CD8-positive, alpha-beta memory T cell (primary cell): Measurements from ENCODE around the gene SLC5A2. TPM values are rescaled to one million over a fixed set of nuclear protein-coding genes. Genes with fewer than 3 reads are reported as not detected.
"Not testable (repeated sequence)": the region's sequence is repeated elsewhere in the genome, so short reads cannot be mapped to it uniquely, and the experiment has no call there.

ENCODE experiments used
- CTCF ChIA-PET: fragments of 350-600 bp; sonication (Branson Sonifier 250); formaldehyde crosslinking; loops from one replicate; lab custom pipeline; 2021; ENCODE audit warnings: antibody characterized with exemption; lab: Charles Lee
- POLR2A ChIA-PET: fragments of 350-600 bp; sonication (Branson Sonifier 250); formaldehyde crosslinking; loops from one replicate; lab custom pipeline; 2021; ENCODE audit warnings: antibody characterized with exemption; lab: Charles Lee
- DNase-seq, 5 donors: peaks; one replicate each; pipeline versions ENCODE4 v3.0.0 to v3.0.0-alpha.2; 2020 to 2022; ENCODE audit warnings: mixed read lengths in 1 of 5
- H3K27ac ChIP-seq: one replicate; pipeline ENCODE4 v1.7.0; 2013; ENCODE audit warnings: low read depth, mild to moderate bottlenecking, low read length, moderate library complexity
- H3K27me3 ChIP-seq: 2 replicates; pipeline ENCODE4 v1.7.0; 2013; ENCODE audit warnings: low read length, mild to moderate bottlenecking; ENCODE audit not compliant: insufficient read depth, poor library complexity, severe bottlenecking
- H3K36me3 ChIP-seq: 2 replicates; pipeline ENCODE4 v1.7.0; 2013; ENCODE audit warnings: mild to moderate bottlenecking, low read length, moderate library complexity; ENCODE audit not compliant: insufficient read depth
- H3K4me1 ChIP-seq: 2 replicates; pipeline ENCODE4 v1.7.0; 2013; ENCODE audit warnings: mild to moderate bottlenecking, low read length, moderate library complexity; ENCODE audit not compliant: insufficient read depth
- H3K4me3 ChIP-seq: 2 replicates; pipeline ENCODE4 v1.7.0; 2013; ENCODE audit warnings: mild to moderate bottlenecking, low read length
- H3K9me3 ChIP-seq: 2 replicates; pipeline ENCODE4 v1.7.0; 2013; ENCODE audit warnings: mild to moderate bottlenecking, low read length
- H3K27ac Mint-ChIP-seq, 8 donors: one replicate each; pipeline ENCODE4 v1.8.0; 2020 to 2021; ENCODE audit warnings: mixed read lengths in 8 of 8, mild to moderate bottlenecking in 6 of 8, inconsistent platforms in 3 of 8, moderate library complexity in 3 of 8
- H3K27me3 Mint-ChIP-seq, 2 donors: one replicate each; pipeline ENCODE4 v1.8.0; 2020 to 2021; ENCODE audit warnings: mixed read lengths in 2 of 2, mild to moderate bottlenecking in 1 of 2, moderate library complexity in 1 of 2
- H3K36me3 Mint-ChIP-seq, 3 donors: one replicate each; pipeline ENCODE4 v1.8.0; 2020 to 2021; ENCODE audit warnings: mixed read lengths in 3 of 3, inconsistent platforms in 1 of 3, mild to moderate bottlenecking in 1 of 3
- H3K4me1 Mint-ChIP-seq, 3 donors: one replicate each; pipeline ENCODE4 v1.8.0; 2020 to 2021; ENCODE audit warnings: mixed read lengths in 3 of 3, inconsistent platforms in 1 of 3, mild to moderate bottlenecking in 1 of 3
- H3K4me3 Mint-ChIP-seq, 7 donors: one replicate each; pipeline ENCODE4 v1.8.0; 2020 to 2021; ENCODE audit warnings: mixed read lengths in 7 of 7, mild to moderate bottlenecking in 6 of 7, moderate library complexity in 4 of 7, inconsistent platforms in 2 of 7
- H3K9me3 Mint-ChIP-seq, 5 donors: one replicate each; pipeline ENCODE4 v1.8.0; 2020 to 2022; ENCODE audit warnings: mixed read lengths in 5 of 5, mild to moderate bottlenecking in 3 of 5, moderate library complexity in 2 of 5, inconsistent platforms in 1 of 5
- polyA plus RNA-seq: library from polyadenylated mRNA; unstranded; fragments of 300-500 nt; fragmentation: Illumina TruSeq; gene quantifications from one replicate; pipeline ENCODE4 v1.2.3, GENCODE V29; 2021
- total RNA-seq, 2 experiments: library from RNA; stranded (reverse); gene quantifications; one replicate each; pipeline ENCODE4 v1.2.3, GENCODE V29; 2021

Gene SLC5A2
- total and polyA plus RNA-seq, 3 experiments from 2014 or later, result 0.24 to 2.0 TPM; not detected in 1

DNA sequence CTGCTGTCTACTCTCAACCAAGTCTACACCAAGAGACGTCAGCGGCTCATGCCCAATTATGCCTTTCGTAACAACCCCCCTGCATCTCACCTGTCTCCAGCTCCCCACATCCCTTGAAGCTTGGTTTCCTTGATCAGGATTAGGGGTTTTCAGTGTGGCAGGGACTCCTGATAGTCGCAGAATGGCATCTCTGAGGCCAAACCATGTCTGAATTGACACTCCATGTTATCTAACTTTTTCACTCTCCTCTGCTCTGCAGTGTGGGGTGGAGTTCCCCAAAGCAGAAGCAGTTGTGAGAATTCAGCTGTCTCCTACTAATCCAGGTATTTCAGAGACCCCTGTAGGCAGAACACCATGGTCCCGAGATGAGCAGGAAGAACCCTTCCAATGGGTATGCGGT lies 39.1 kb downstream of the SLC5A2 start:
- peak overlapping the region in 1 of 8 donors; percentile 43 for H3K27ac Mint-ChIP-seq
- no peak for DNase-seq
- CTCF ChIA-PET, result no interaction called here
- Histone ChIP-seq H3K27me3 (no peaks in the 10 kb centered on the region), H3K4me1 (no peaks in the 10 kb centered on the region), H3K9me3 (no peaks in the 10 kb centered on the region), H3K4me3 (no peak overlapping the region), H3K36me3 (no peaks in the 10 kb centered on the region), H3K27ac (no peak overlapping the region)
- peaks cover 8 to 26% of the 10 kb centered on the region in 2 donors for H3K27me3 Mint-ChIP-seq
- no peak overlapping the region for H3K4me3 Mint-ChIP-seq
- POLR2A ChIA-PET, result no interaction called here
- H3K36me3 Mint-ChIP-seq, result no peaks in the 10 kb centered on the region
- no peaks in the 10 kb centered on the region for H3K4me1 Mint-ChIP-seq
- H3K9me3 Mint-ChIP-seq, result peaks cover 0 to 10% (median 3%) of the 10 kb centered on the region in 5 donors

DNA sequence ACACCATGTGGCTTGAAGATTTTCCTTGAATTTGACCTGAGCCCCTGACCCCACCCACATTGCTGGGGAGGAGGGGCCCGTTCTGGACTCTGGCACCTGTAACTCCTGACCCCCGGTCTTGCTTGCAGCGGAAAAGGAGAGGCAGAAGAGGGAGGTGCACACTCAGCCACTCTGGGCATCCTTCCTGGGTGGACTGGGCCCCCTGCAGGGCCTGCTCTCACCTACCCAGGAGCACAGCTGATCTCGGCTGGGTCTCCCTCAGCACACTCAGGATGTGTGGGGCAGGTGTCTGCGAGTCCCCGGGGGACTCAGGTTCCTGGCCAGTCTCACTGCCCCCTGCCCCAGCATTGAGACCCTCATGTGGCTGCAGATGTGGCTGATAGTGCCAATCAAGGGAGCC lies 40.8 kb downstream of the SLC5A2 start:
- H3K4me1 Mint-ChIP-seq, H3K27ac Mint-ChIP-seq, H3K27me3 ChIP-seq, H3K4me3 Mint-ChIP-seq, H3K4me1 ChIP-seq, H3K36me3 Mint-ChIP-seq, POLR2A ChIA-PET, H3K9me3 Mint-ChIP-seq, H3K9me3 ChIP-seq, H3K27ac ChIP-seq, CTCF ChIA-PET, H3K4me3 ChIP-seq, DNase-seq, H3K36me3 ChIP-seq: not testable (repeated sequence)
- peaks cover 11 to 30% of the 10 kb centered on the region in 2 donors for H3K27me3 Mint-ChIP-seq

GRCh38 chr16:31525113-31525512 lies 42.2 kb downstream of the SLC5A2 start:
- ChIA-PET CTCF (no interaction called here), POLR2A (no interaction called here)
- Histone ChIP-seq H3K4me1 (no peaks in the 10 kb centered on the region), H3K27me3 (no peaks in the 10 kb centered on the region), H3K4me3 (no peak overlapping the region), H3K9me3 (no peaks in the 10 kb centered on the region), H3K27ac (no peak overlapping the region), H3K36me3 (no peaks in the 10 kb centered on the region)
- H3K9me3 Mint-ChIP-seq, result no peaks in the 10 kb centered on the region
- peaks cover 22 to 36% of the 10 kb centered on the region in 2 donors for H3K27me3 Mint-ChIP-seq
- H3K4me1 Mint-ChIP-seq, result no peaks in the 10 kb centered on the region
- no peak overlapping the region for H3K4me3 Mint-ChIP-seq
- DNase-seq, result no peak
- H3K27ac Mint-ChIP-seq, result no peak overlapping the region
- no peaks in the 10 kb centered on the region for H3K36me3 Mint-ChIP-seq

DNA sequence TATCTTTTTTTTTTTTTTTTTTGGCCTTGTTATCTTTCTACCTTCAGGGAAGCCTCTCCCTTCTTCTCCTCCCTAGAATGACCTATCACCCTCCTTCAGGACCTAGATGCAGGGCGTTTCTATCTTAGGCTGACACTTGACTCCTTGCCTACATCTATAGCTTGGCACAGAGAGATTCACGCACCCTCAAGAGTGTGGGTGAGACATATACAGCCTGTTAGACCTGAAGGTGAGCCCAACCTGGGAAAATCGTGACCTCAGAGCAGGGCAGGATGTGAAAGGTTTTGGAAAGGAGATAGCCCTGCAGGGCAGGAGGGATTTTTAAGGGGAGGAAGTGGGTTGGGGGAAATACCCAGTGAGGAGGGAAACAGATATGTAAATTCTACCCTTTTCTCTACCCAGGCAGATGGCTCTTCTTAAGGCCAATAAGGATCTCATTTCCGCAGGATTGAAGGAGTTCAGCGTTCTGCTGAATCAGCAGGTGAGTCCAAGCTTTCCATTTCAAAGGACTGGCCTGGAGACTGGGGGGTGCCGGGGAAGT lies 44.9 kb downstream of the SLC5A2 start, which contains the start of gene AHSP:
AHSP (plus strand) TSS at position 167 of the 541 bp plus-strand sequence; CDS start at position 407, 240 bp downstream.
- CTCF ChIA-PET, result no interaction called here
- Mint-ChIP-seq H3K4me3 (no peak within 1 kb of the TSS), H3K9me3 (no peaks in the 10 kb centered on the region), H3K4me1 (no peaks in the 10 kb centered on the region), H3K27me3 (peaks cover 22 to 34% of the 10 kb centered on the region in 2 donors), H3K27ac (peak within 1 kb of the TSS in 3 of 8 donors; percentile 5 to 51 (median 47)), H3K36me3 (no peaks in the 10 kb centered on the region)
- Histone ChIP-seq H3K36me3 (no peaks in the 10 kb centered on the region), H3K27me3 (no peaks in the 10 kb centered on the region), H3K4me1 (no peaks in the 10 kb centered on the region), H3K27ac (no peak within 1 kb of the TSS), H3K4me3 (no peak within 1 kb of the TSS), H3K9me3 (no peaks in the 10 kb centered on the region)
- POLR2A ChIA-PET, result no interaction called here
- no peak for DNase-seq

DNA sequence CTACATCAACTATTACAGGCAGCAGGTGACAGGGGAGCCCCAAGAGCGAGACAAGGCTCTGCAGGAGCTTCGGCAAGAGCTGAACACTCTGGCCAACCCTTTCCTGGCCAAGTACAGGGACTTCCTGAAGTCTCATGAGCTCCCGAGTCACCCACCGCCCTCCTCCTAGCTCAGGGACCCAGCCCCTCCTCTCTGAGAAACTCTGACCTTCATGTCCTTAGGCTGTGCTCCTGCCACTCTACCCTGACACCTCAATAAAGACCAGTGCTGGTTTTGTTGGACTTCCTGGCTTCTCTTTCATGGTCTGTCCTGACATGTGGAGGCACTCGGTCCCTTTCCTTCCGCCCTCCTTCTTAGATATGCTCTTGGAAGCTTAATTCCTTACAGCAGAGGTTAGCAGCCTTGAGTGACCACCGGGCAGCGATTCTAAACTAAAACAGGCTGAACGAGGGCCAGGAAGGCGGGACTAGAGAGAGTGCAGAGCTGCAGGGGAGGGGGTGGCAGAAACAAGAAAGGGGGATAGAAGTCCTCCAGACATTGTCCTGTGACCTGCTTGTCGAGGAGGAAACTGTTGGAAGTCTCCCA lies 45.7 kb downstream of the SLC5A2 start:
- H3K4me3 ChIP-seq, result no peak overlapping the region
- H3K27me3 Mint-ChIP-seq, result peaks cover 24 to 34% of the 10 kb centered on the region in 2 donors
- no peak overlapping the region for H3K27ac ChIP-seq
- no peaks in the 10 kb centered on the region for H3K27me3 ChIP-seq
- no peak overlapping the region for H3K4me3 Mint-ChIP-seq
- no peaks in the 10 kb centered on the region for H3K9me3 Mint-ChIP-seq
- no peaks in the 10 kb centered on the region for H3K4me1 Mint-ChIP-seq
- ChIA-PET POLR2A (no interaction called here), CTCF (no interaction called here)
- H3K36me3 ChIP-seq, result no peaks in the 10 kb centered on the region
- H3K9me3 ChIP-seq, result no peaks in the 10 kb centered on the region
- no peak for DNase-seq
- H3K27ac Mint-ChIP-seq, result peak overlapping the region in 2 of 8 donors; percentile 47 to 51
- no peaks in the 10 kb centered on the region for H3K4me1 ChIP-seq
- no peaks in the 10 kb centered on the region for H3K36me3 Mint-ChIP-seq

DNA sequence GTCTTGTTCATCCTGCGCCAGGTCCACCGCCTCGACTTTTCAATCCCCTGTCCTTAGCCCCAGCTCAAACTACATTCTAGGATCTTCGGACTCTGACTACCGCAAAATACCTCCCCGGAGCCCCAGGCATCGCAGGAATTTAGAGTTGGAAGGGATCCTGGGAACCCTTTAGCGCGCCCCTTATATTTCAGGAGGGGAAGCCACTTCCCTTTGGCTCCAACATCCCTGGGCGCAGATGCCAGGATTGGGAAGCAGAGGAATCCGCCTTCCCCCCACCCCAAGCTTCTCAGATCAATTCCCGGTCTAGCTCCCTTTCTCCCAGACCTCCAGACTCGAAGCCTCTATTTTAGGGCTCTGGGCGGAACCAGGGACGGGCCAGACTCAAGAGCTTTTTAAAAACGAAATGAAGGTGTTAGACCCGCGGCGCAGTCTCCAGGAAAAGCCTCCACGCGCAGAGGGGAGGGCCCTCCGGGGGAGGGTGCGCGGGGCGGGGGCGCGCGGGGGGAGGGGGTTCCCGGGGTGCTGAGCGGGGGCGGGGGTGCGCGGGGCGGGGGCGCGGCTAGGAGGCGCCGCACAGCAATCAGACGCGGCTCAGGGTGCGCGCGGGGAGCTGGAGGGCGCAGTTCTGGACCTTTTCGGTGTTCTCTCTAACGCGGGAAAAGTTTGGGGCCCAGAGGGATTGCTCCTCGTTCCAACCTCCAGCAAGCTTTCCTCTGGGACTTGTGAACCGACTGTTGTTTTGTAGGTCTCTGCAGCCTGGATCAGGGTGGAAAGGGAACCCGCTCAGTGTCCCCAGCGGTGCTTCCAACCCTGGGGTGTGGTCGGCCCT lies 46.4 kb downstream of the SLC5A2 start:
- no peaks in the 10 kb centered on the region for H3K36me3 Mint-ChIP-seq
- H3K4me3 Mint-ChIP-seq, result no peak overlapping the region
- ChIA-PET POLR2A (no interaction called here), CTCF (no interaction called here)
- H3K36me3 ChIP-seq, result no peaks in the 10 kb centered on the region
- peaks cover 27 to 39% of the 10 kb centered on the region in 2 donors for H3K27me3 Mint-ChIP-seq
- H3K4me1 Mint-ChIP-seq, result no peaks in the 10 kb centered on the region
- no peaks in the 10 kb centered on the region for H3K4me1 ChIP-seq
- no peaks in the 10 kb centered on the region for H3K27me3 ChIP-seq
- H3K27ac Mint-ChIP-seq, result peak overlapping the region in 1 of 8 donors; percentile 51
- H3K27ac ChIP-seq, result no peak overlapping the region
- H3K4me3 ChIP-seq, result no peak overlapping the region
- no peaks in the 10 kb centered on the region for H3K9me3 ChIP-seq
- H3K9me3 Mint-ChIP-seq, result no peaks in the 10 kb centered on the region
- no peak for DNase-seq

DNA sequence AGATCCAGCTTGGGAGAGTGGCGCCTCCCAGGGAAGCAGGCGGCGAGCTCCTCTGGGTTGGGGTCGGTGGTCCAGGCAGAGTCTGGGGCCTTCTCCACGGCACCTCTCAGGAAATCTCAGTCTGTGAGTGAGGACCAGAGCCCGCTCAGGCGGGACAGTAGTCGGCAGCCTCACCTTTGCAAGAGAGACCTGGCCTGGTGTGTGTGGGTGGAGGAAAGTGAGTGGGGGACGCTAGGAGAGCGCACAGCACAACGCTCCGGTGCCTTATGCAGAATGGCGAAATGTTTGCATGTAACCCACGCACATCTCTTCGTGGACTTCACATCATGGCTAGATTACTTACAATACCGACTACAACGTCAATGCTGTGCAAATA lies 47.0 kb downstream of the SLC5A2 start:
- no peak overlapping the region for H3K27ac ChIP-seq
- H3K27me3 ChIP-seq, result no peaks in the 10 kb centered on the region
- H3K27me3 Mint-ChIP-seq, result peaks cover 27 to 38% of the 10 kb centered on the region in 2 donors
- H3K4me3 ChIP-seq, result no peak overlapping the region
- ChIA-PET CTCF (no interaction called here), POLR2A (no interaction called here)
- H3K36me3 ChIP-seq, result no peaks in the 10 kb centered on the region
- H3K9me3 Mint-ChIP-seq, result no peaks in the 10 kb centered on the region
- H3K4me1 ChIP-seq, result no peaks in the 10 kb centered on the region
- H3K36me3 Mint-ChIP-seq, result no peaks in the 10 kb centered on the region
- DNase-seq, result no peak
- no peaks in the 10 kb centered on the region for H3K4me1 Mint-ChIP-seq
- H3K4me3 Mint-ChIP-seq, result peak overlapping the region in 1 of 7 donors; percentile 3
- no peak overlapping the region for H3K27ac Mint-ChIP-seq
- no peaks in the 10 kb centered on the region for H3K9me3 ChIP-seq

- no peaks in the 10 kb centered on the region for H3K4me1 ChIP-seq
- H3K9me3 ChIP-seq, result no peaks in the 10 kb centered on the region
- ChIA-PET CTCF (no interaction called here), POLR2A (no interaction called here)
- no peaks in the 10 kb centered on the region for H3K36me3 ChIP-seq
- H3K27me3 ChIP-seq, result no peaks in the 10 kb centered on the region
- no peak overlapping the region for H3K4me3 Mint-ChIP-seq
- H3K27me3 Mint-ChIP-seq, result peaks cover 27 to 37% of the 10 kb centered on the region in 2 donors
- no peak overlapping the region for H3K27ac Mint-ChIP-seq
- no peak overlapping the region for H3K4me3 ChIP-seq
- DNase-seq, result no peak
- H3K27ac ChIP-seq, result no peak overlapping the region
- H3K36me3 Mint-ChIP-seq, result no peaks in the 10 kb centered on the region
- no peaks in the 10 kb centered on the region for H3K4me1 Mint-ChIP-seq
- H3K9me3 Mint-ChIP-seq, result no peaks in the 10 kb centered on the region
These were observed 47.5 kb downstream of the SLC5A2 start for GRCh38 chr16:31530405-31530804.
